C4-2B (cell line): ENCODE measurements around the gene OR7A10.

Experiments
- H3K27ac ChIP-seq: fragments of 450-650 bp; 2 replicates; pipeline ENCODE4 v1.5.1; 2017
- ZFX ChIP-seq: fragments of 450-650 bp; IDR thresholded peaks from 2 replicates; pipeline ENCODE4 v1.6.1; 2017
- TF ChIP-seq, protein P1 (sequence below): fragments of 450-650 bp; conservative IDR thresholded peaks from 2 replicates; pipeline ENCODE4 v1.5.1; 2017; ENCODE audit warnings: mild to moderate bottlenecking

Gene OR7A10

DNA sequence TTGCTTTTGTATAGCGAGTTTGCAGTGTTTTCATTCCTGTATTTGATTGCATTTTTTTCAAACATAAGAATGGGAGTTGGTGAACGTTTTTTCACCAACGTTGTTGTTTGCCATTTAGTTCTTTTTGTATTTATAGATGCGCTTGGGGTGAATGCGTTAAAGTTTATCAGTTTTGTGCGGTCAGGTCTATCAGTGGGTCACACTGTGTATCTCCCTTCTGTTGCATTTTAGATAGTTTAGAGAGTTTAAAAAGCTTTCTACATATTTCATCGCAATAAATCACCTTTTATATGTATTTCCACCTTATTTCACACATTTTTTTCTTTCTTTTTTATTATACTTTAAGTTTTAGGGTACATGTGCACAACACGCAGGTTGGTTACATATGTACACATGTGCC is 30.1 kb downstream of the OR7A10 start:
- H3K27ac ChIP-seq, result no peak overlapping the region
- TF ChIP-seq ZFX, result no peak
- TF ChIP-seq, protein P1, sequence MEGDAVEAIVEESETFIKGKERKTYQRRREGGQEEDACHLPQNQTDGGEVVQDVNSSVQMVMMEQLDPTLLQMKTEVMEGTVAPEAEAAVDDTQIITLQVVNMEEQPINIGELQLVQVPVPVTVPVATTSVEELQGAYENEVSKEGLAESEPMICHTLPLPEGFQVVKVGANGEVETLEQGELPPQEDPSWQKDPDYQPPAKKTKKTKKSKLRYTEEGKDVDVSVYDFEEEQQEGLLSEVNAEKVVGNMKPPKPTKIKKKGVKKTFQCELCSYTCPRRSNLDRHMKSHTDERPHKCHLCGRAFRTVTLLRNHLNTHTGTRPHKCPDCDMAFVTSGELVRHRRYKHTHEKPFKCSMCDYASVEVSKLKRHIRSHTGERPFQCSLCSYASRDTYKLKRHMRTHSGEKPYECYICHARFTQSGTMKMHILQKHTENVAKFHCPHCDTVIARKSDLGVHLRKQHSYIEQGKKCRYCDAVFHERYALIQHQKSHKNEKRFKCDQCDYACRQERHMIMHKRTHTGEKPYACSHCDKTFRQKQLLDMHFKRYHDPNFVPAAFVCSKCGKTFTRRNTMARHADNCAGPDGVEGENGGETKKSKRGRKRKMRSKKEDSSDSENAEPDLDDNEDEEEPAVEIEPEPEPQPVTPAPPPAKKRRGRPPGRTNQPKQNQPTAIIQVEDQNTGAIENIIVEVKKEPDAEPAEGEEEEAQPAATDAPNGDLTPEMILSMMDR, result no peak

DNA sequence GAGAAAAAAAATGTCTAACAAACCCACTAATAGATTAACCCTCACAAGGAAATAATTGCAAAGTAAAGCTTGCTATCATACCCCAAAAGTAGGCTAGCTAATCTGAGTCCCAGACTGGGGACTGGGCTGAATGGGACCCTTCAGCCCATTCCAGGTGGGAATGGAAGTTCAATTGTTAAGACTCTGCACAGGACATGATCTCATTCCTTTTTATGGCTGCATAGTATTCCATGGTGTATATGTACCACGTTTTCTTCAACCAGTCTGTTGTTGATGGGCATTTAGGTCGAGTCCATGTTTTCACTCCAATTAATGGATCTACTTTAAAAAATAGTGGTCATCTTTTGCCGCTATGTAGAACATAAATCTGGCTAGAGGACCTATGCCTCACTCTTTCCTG is 31.7 kb downstream of the OR7A10 start:
- H3K27ac ChIP-seq, result no peak overlapping the region
- TF ChIP-seq, protein P1, result no peak

DNA sequence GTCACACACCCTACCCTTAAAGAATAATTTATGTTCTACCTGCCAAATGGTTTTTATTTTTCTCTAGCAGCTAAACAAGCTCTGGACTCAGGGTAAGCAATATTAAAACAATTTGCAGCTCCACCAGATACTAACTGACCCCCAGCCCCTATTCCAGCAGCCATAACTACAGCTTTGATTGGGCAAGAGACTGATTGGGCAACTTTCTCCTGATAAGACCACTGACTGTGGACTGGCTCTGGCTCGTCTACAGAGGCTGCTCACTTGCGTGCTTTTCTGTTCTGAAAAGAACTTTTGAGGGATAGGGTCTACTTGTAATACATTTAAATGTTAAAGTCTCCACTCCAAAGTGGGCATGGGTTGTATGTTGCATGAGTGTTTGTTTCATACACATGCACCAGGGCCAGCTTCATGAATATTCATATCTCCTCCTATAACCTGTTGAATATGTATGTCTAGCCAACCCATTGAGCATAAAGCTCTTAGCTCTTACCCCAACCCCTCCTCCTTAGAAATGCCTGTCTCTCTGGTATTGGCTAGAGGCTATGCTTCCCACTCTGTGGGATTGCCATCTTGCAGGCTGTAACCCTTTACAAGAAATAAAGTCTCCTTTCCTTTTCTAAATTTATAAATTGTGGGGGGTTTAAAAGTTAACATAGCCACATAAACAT is 33.6 kb downstream of the OR7A10 start:
- H3K27ac ChIP-seq, result no peak overlapping the region
- no peak for TF ChIP-seq ZFX
- TF ChIP-seq, protein P1, result no peak

DNA sequence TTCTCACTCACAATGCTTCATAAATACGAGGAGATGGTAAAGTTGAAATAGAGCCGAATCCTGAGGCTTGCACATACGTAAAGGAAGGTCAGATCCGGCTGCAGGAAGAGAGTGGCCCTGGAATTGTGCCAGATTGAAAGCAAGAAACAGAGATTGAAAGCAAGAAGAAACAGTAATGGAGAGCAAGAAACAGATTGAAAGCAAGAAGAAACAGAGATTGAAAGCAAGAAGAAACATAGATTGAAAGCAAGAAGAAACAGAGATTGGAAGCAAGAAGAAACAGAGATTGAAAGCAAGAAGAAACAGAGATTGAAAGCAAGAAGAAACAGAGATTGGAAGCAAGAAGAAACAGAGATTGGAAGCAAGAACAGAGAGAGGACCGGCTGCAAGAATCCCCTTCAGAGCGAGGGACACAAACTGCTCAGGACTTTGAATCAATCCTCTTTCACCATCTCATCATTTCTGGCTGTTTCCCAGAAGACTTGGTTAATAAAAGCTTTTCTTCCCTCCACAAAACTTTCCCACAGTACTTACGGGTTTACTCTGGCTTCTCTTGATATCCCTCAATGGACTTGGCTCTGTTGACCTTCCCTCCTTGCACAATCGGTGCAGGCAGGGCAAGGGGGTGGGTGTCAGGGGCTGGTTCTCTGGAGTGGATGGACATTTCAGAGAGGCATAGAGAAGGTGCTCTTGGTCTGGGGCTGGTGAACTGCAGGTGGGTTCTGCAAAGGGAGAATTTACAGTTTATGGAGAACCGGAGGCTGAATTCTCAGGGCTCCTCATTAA is 39.3 kb downstream of the OR7A10 start:
- no peak for TF ChIP-seq ZFX
- TF ChIP-seq, protein P1, result no peak
- no peak overlapping the region for H3K27ac ChIP-seq

DNA sequence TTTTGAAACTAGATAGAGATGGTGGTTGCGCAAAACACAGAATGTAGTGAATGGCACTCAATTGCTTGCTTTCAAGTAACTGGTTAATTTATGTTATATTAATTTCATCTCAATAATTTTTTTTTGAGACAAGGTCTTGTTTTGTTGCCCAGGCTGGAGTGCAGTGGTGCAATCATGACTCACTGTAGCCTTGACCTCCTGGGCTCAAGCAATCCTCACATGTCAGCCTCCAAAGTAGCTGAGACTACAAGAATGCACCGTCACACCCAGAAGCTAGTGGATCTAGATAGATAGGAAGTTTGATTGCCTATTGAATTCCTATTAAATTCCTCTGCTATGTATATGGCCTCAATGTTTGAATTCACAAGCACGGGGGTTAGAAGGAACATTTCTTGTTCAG is 44.0 kb downstream of the OR7A10 start:
- no peak overlapping the region for H3K27ac ChIP-seq
- no peak for TF ChIP-seq ZFX
- TF ChIP-seq, protein P1, result no peak

DNA sequence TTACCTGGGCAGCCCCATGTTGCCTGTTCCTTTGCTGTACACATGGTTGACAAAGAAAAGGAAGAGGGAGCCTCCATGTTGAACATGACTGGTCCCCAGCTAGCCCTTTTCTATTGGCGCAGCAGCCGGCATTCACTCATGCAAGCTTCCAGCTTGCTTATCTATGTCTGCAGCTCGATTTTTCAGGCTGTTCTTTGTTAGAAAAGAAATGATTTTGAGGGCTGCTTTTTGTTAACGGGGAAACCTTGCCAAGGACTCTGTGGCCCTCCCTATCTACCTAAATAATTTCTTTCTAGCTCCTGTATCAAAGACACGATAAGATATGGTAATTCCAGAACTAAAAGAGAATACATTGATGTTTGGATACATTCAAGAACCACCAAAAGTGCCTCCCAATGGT is 50.0 kb downstream of the OR7A10 start:
- no peak for TF ChIP-seq ZFX
- TF ChIP-seq, protein P1, result no peak
- no peak overlapping the region for H3K27ac ChIP-seq

DNA sequence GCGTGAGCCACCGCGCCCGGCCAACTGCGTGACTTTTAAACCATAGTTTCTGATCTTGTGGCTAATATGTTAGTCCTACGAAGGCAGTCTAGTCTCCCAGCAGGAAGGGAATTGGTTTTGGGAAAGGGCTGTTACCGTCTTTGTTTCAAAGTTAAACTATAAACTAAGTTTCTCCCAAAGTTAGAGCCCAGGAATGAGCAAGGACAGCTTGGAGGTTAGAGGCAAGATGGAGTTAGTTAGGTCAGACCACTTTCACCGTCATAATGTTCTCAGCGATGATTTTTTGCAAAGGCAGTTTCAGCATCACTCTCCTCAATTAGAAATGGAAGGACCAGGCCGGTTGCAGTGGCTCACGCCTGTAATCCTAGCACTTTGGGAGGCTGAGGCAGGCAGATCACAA is 52.7 kb downstream of the OR7A10 start:
- no peak overlapping the region for H3K27ac ChIP-seq

More for the DNA sequence above, 52.7 kb downstream of the OR7A10 start:
- TF ChIP-seq, protein P1, result no peak
- TF ChIP-seq ZFX, result no peak
